GM23338 (cell line): Measurements from ENCODE around the gene MUC22. TPM values are rescaled to one million over a fixed set of nuclear protein-coding genes. Genes with fewer than 3 reads are reported as not detected.

Source experiments
- ATAC-seq: fragments of 200-7000 bp; cut with Tn5 transposase; 3 replicates; pipeline ENCODE4 v1.9.1; 2020
- DNase-seq: peaks from one replicate; pipeline ENCODE4 v3.0.0-alpha.2; 2015; ENCODE audit warnings: low spot score
- H2AFZ ChIP-seq: fragments of 200-600 bp; sonication (generic); 2 replicates; pipeline ENCODE4 v1.8.0; 2016; ENCODE audit warnings: antibody characterized with exemption, mild to moderate bottlenecking, moderate library complexity
- H3F3A ChIP-seq: fragments of 200-600 bp; sonication (generic); replicated peaks from 2 replicates; pipeline ENCODE4 v1.8.0; 2017; ENCODE audit warnings: antibody characterized with exemption, mixed run types, low read depth
- H3K27ac ChIP-seq: fragments of 200-600 bp; sonication (generic); 2 replicates; pipeline ENCODE4 v1.6.1; 2016; ENCODE audit warnings: low read depth
- H3K27me3 ChIP-seq: fragments of 200-600 bp; sonication (generic); 2 replicates; pipeline ENCODE4 v1.8.0; 2016; ENCODE audit warnings: mild to moderate bottlenecking, mixed run types, moderate library complexity; ENCODE audit not compliant: insufficient read depth
- H3K36me3 ChIP-seq: fragments of 200-600 bp; sonication (generic); 2 replicates; pipeline ENCODE4 v1.8.0; 2016; ENCODE audit warnings: mild to moderate bottlenecking; ENCODE audit not compliant: insufficient read depth
- H3K4me1 ChIP-seq: fragments of 200-600 bp; sonication (generic); 2 replicates; pipeline ENCODE4 v1.8.0; 2016; ENCODE audit warnings: mild to moderate bottlenecking, moderate library complexity; ENCODE audit not compliant: insufficient read depth
- H3K4me2 ChIP-seq: fragments of 200-600 bp; sonication (generic); 2 replicates; pipeline ENCODE4 v1.7.1; 2017; ENCODE audit warnings: mixed run types
- H3K4me3 ChIP-seq: fragments of 200-600 bp; sonication (generic); 2 replicates; pipeline ENCODE4 v1.6.1; 2016; ENCODE audit warnings: mixed run types
- H3K79me2 ChIP-seq: fragments of 200-600 bp; sonication (generic); replicated peaks from 2 replicates; pipeline ENCODE4 v1.8.0; 2017; ENCODE audit warnings: mild to moderate bottlenecking; ENCODE audit not compliant: insufficient read depth
- H3K9me2 ChIP-seq: fragments of 200-600 bp; sonication (generic); 2 replicates; pipeline ENCODE4 v1.8.0; 2017; ENCODE audit not compliant: insufficient read depth
- H4K20me1 ChIP-seq: fragments of 200-600 bp; sonication (generic); replicated peaks from 2 replicates; pipeline ENCODE4 v1.8.0; 2017; ENCODE audit warnings: mild to moderate bottlenecking; ENCODE audit not compliant: insufficient read depth
- H3K27ac Mint-ChIP-seq: 2 replicates; pipeline ENCODE4 v1.8.0; 2020; ENCODE audit warnings: inconsistent platforms, mild to moderate bottlenecking, moderate library complexity, mixed read lengths
- H3K27me3 Mint-ChIP-seq: 3 replicates; pipeline ENCODE4 v1.8.0; 2022; ENCODE audit warnings: low read depth, mild to moderate bottlenecking, moderate library complexity, mixed read lengths, inconsistent platforms; ENCODE audit not compliant: insufficient read depth, poor library complexity
- H3K36me3 Mint-ChIP-seq: 3 replicates; pipeline ENCODE4 v1.8.0; 2021; ENCODE audit warnings: low read depth, mild to moderate bottlenecking, inconsistent platforms, moderate library complexity, mixed read lengths
- H3K4me1 Mint-ChIP-seq: 3 replicates; pipeline ENCODE4 v1.8.0; 2020; ENCODE audit warnings: mild to moderate bottlenecking, inconsistent platforms, mixed read lengths
- H3K4me3 Mint-ChIP-seq: 3 replicates; pipeline ENCODE4 v1.8.0; 2021; ENCODE audit warnings: moderate library complexity, mild to moderate bottlenecking, inconsistent platforms, mixed read lengths
- H3K9me3 Mint-ChIP-seq: 3 replicates; pipeline ENCODE4 v1.8.0; 2020; ENCODE audit warnings: moderate library complexity, mild to moderate bottlenecking, inconsistent platforms, mixed read lengths
- CREB1 ChIP-seq: fragments of 250-450 bp; sonication (Bioruptor Pico); IDR thresholded peaks from 2 replicates; pipeline ENCODE4 v1.5.0; 2020; ENCODE audit warnings: low read depth, mild to moderate bottlenecking, moderate library complexity
- EZH2 ChIP-seq: fragments of 200-600 bp; sonication (generic); IDR thresholded peaks from one replicate; pipeline ENCODE4 v1.8.0; 2017; ENCODE audit warnings: antibody characterized with exemption, mild to moderate bottlenecking, low read depth; ENCODE audit not compliant: unreplicated experiment
- EZH2phosphoT487 ChIP-seq: fragments of 200-600 bp; sonication (generic); IDR thresholded peaks from one replicate; pipeline ENCODE4 v1.8.1; 2018; ENCODE audit warnings: antibody characterized with exemption; ENCODE audit not compliant: unreplicated experiment
- JUNB ChIP-seq: IDR thresholded peaks from one replicate; pipeline ENCODE4 v1.6.1; 2016; ENCODE audit warnings: antibody characterized with exemption; ENCODE audit not compliant: unreplicated experiment
- NANOG ChIP-seq: IDR thresholded peaks from 2 replicates; pipeline ENCODE4 v1.6.1; 2016; ENCODE audit warnings: antibody characterized with exemption, borderline replicate concordance
- POLR2AphosphoS5 ChIP-seq: IDR thresholded peaks from 2 replicates; pipeline ENCODE4 v1.6.1; 2016; ENCODE audit warnings: antibody characterized with exemption, low read depth
- STAT1 ChIP-seq: IDR thresholded peaks from one replicate; pipeline ENCODE4 v1.6.1; 2016; ENCODE audit warnings: antibody characterized with exemption; ENCODE audit not compliant: unreplicated experiment
- ZNF114 ChIP-seq: fragments of 250-450 bp; sonication (Bioruptor Pico); IDR thresholded peaks from 2 replicates; pipeline ENCODE4 v1.5.0; 2020; ENCODE audit warnings: mild to moderate bottlenecking, moderate library complexity
- ZNF331 ChIP-seq: fragments of 250-450 bp; sonication (Bioruptor Pico); IDR thresholded peaks from 2 replicates; pipeline ENCODE4 v1.5.0; 2020; ENCODE audit warnings: low read depth, mild to moderate bottlenecking, moderate library complexity
- polyA plus RNA-seq: library from polyadenylated mRNA; unstranded; fragments of >200 nt; fragmentation: Nextera tagmentation; extraction: Ambion mirVana; gene quantifications from 2 replicates; pipeline ENCODE4 v1.2.1, GENCODE V29; 2016
- total RNA-seq: library from RNA; depleted of rRNA; stranded (reverse); fragments of >200 nt; shearing (Covaris generic); gene quantifications from 2 replicates; pipeline ENCODE4 v1.2.3, GENCODE V29; 2014
- TF ChIP-seq, protein P1 (sequence below), 2 experiments: fragments of 200-600 bp in 1 of 2; sonication (generic) in 1 of 2; conservative IDR thresholded peaks; 2 replicates each; pipeline versions ENCODE4 v1.5.1 to v1.6.1; 2016 to 2017; ENCODE audit warnings: antibody characterized with exemption in 2 of 2, low read depth in 2 of 2, mild to moderate bottlenecking in 2 of 2, moderate library complexity in 1 of 2
- TF ChIP-seq, protein P2 (sequence below): fragments of 250-450 bp; sonication (Bioruptor Pico); IDR thresholded peaks from 2 replicates; pipeline ENCODE4 v1.5.0; 2020; ENCODE audit warnings: mild to moderate bottlenecking, moderate library complexity
- TF ChIP-seq, protein P3 (sequence below): IDR thresholded peaks from one replicate; pipeline ENCODE4 v1.6.1; 2018; ENCODE audit warnings: antibody characterized with exemption; ENCODE audit not compliant: unreplicated experiment

Gene MUC22
- total and polyA plus RNA-seq, 2 experiments from 2014 or later: not detected

DNA sequence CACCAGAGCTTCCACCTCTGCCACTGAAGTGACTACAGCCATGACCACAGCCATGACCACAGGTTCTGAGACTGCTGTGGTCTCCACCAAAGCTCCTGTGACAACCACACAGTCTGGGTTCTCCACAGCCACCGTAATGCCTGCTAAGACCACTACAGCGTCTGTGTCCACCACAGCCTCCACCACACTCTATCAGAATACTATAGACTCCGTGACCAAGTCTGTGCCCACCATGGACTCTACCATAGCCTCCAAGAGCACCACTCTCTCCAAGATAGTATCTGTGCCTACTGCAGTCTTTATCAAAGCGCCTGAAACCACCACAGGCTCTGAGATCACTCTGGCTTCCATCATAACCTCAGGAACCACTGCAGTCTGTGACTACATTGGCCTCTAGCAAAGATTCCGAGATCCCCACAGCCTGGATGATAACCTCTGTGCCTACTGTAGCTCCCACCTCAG lies 45.1 kb upstream of the MUC22 start (continued):
- TF ChIP-seq NANOG (no peak), EZH2phosphoT487 (no peak), JUNB (no peak), STAT1 (no peak), CREB1 (no peak)
- TF ChIP-seq, protein P1, sequence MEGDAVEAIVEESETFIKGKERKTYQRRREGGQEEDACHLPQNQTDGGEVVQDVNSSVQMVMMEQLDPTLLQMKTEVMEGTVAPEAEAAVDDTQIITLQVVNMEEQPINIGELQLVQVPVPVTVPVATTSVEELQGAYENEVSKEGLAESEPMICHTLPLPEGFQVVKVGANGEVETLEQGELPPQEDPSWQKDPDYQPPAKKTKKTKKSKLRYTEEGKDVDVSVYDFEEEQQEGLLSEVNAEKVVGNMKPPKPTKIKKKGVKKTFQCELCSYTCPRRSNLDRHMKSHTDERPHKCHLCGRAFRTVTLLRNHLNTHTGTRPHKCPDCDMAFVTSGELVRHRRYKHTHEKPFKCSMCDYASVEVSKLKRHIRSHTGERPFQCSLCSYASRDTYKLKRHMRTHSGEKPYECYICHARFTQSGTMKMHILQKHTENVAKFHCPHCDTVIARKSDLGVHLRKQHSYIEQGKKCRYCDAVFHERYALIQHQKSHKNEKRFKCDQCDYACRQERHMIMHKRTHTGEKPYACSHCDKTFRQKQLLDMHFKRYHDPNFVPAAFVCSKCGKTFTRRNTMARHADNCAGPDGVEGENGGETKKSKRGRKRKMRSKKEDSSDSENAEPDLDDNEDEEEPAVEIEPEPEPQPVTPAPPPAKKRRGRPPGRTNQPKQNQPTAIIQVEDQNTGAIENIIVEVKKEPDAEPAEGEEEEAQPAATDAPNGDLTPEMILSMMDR (conservative IDR thresholded peaks at IDR 0.05; ENCODE audit: low read depth in 2 of 2): no peak

DNA sequence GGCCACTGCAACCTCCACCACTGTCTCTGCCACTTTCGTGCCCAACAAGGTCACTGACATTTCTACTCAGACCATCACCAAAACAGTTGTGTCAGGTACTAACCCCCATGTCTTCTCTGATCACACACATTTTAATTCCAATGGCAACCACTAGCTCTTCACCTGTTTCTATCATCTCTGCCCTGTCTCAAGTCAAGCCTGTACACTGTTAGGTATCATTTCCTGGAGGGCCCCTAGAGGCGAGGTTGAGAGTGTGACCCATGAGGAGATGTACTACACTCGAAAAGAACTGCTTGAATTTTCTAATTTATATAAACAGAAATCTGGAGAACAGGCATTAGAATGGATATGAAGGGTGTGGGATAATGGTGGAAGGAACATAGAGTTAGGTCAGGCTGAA lies 44.1 kb upstream of the MUC22 start:
- Mint-ChIP-seq H3K9me3 (peaks cover 4% of the 10 kb centered on the region), H3K27ac (no peak overlapping the region)

More for the DNA sequence above, 44.1 kb upstream of the MUC22 start:
- H3K79me2 ChIP-seq: no peaks in the 10 kb centered on the region
- H3K4me3 ChIP-seq: no peak overlapping the region
- no peaks in the 10 kb centered on the region for H4K20me1 ChIP-seq
- peaks cover 4% of the 10 kb centered on the region; the same call in 2 of the 3 replicates for H3K4me1 Mint-ChIP-seq
- ATAC-seq: no peak
- no peak overlapping the region for H2AFZ ChIP-seq
- no peak overlapping the region for H3K27ac ChIP-seq
- DNase-seq: no peak
- H3K9me2 ChIP-seq: 0 out of 2 replicates have a peak, but pooled peaks cover 11% of the 10 kb centered on the region
- no peaks in the 10 kb centered on the region for H3F3A ChIP-seq
- no peaks in the 10 kb centered on the region; the same call in 2 of the 3 replicates for H3K36me3 Mint-ChIP-seq
- no peaks in the 10 kb centered on the region for H3K27me3 ChIP-seq
- no peak overlapping the region for H3K4me3 Mint-ChIP-seq
- TF ChIP-seq, protein P2, sequence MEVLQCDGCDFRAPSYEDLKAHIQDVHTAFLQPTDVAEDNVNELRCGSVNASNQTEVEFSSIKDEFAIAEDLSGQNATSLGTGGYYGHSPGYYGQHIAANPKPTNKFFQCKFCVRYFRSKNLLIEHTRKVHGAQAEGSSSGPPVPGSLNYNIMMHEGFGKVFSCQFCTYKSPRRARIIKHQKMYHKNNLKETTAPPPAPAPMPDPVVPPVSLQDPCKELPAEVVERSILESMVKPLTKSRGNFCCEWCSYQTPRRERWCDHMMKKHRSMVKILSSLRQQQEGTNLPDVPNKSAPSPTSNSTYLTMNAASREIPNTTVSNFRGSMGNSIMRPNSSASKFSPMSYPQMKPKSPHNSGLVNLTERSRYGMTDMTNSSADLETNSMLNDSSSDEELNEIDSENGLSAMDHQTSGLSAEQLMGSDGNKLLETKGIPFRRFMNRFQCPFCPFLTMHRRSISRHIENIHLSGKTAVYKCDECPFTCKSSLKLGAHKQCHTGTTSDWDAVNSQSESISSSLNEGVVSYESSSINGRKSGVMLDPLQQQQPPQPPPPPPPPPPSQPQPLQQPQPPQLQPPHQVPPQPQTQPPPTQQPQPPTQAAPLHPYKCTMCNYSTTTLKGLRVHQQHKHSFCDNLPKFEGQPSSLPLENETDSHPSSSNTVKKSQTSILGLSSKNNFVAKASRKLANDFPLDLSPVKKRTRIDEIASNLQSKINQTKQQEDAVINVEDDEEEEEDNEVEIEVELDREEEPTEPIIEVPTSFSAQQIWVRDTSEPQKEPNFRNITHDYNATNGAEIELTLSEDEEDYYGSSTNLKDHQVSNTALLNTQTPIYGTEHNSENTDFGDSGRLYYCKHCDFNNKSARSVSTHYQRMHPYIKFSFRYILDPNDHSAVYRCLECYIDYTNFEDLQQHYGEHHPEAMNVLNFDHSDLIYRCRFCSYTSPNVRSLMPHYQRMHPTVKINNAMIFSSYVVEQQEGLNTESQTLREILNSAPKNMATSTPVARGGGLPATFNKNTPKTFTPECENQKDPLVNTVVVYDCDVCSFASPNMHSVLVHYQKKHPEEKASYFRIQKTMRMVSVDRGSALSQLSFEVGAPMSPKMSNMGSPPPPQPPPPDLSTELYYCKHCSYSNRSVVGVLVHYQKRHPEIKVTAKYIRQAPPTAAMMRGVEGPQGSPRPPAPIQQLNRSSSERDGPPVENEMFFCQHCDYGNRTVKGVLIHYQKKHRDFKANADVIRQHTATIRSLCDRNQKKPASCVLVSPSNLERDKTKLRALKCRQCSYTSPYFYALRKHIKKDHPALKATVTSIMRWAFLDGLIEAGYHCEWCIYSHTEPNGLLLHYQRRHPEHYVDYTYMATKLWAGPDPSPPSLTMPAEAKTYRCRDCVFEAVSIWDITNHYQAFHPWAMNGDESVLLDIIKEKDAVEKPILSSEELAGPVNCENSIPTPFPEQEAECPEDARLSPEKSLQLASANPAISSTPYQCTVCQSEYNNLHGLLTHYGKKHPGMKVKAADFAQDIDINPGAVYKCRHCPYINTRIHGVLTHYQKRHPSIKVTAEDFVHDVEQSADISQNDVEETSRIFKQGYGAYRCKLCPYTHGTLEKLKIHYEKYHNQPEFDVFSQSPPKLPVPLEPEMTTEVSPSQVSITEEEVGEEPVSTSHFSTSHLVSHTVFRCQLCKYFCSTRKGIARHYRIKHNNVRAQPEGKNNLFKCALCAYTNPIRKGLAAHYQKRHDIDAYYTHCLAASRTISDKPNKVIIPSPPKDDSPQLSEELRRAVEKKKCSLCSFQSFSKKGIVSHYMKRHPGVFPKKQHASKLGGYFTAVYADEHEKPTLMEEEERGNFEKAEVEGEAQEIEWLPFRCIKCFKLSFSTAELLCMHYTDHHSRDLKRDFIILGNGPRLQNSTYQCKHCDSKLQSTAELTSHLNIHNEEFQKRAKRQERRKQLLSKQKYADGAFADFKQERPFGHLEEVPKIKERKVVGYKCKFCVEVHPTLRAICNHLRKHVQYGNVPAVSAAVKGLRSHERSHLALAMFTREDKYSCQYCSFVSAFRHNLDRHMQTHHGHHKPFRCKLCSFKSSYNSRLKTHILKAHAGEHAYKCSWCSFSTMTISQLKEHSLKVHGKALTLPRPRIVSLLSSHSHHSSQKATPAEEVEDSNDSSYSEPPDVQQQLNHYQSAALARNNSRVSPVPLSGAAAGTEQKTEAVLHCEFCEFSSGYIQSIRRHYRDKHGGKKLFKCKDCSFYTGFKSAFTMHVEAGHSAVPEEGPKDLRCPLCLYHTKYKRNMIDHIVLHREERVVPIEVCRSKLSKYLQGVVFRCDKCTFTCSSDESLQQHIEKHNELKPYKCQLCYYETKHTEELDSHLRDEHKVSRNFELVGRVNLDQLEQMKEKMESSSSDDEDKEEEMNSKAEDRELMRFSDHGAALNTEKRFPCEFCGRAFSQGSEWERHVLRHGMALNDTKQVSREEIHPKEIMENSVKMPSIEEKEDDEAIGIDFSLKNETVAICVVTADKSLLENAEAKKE: no peak
- TF ChIP-seq ZNF114 (CRISPR knock-in tag) (no peak), ZNF331 (CRISPR knock-in tag) (no peak), STAT1 (no peak), EZH2 (no peak), NANOG (no peak), POLR2AphosphoS5 (no peak)
- TF ChIP-seq, protein P1 (conservative IDR thresholded peaks at IDR 0.05; ENCODE audit: low read depth in 2 of 2): no peak
- TF ChIP-seq, protein P3, sequence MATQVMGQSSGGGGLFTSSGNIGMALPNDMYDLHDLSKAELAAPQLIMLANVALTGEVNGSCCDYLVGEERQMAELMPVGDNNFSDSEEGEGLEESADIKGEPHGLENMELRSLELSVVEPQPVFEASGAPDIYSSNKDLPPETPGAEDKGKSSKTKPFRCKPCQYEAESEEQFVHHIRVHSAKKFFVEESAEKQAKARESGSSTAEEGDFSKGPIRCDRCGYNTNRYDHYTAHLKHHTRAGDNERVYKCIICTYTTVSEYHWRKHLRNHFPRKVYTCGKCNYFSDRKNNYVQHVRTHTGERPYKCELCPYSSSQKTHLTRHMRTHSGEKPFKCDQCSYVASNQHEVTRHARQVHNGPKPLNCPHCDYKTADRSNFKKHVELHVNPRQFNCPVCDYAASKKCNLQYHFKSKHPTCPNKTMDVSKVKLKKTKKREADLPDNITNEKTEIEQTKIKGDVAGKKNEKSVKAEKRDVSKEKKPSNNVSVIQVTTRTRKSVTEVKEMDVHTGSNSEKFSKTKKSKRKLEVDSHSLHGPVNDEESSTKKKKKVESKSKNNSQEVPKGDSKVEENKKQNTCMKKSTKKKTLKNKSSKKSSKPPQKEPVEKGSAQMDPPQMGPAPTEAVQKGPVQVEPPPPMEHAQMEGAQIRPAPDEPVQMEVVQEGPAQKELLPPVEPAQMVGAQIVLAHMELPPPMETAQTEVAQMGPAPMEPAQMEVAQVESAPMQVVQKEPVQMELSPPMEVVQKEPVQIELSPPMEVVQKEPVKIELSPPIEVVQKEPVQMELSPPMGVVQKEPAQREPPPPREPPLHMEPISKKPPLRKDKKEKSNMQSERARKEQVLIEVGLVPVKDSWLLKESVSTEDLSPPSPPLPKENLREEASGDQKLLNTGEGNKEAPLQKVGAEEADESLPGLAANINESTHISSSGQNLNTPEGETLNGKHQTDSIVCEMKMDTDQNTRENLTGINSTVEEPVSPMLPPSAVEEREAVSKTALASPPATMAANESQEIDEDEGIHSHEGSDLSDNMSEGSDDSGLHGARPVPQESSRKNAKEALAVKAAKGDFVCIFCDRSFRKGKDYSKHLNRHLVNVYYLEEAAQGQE: no peak
- H3K4me2 ChIP-seq: no peak overlapping the region
- no peaks in the 10 kb centered on the region for H3K4me1 ChIP-seq
- peaks cover 1% of the 10 kb centered on the region for H3K27me3 Mint-ChIP-seq
- H3K36me3 ChIP-seq: no peaks in the 10 kb centered on the region
